Umbilical cord (tissue), 2 donors: ENCODE measurements around the gene BLVRB. TPM values are rescaled to one million over a fixed set of nuclear protein-coding genes. Genes with fewer than 3 reads are reported as not detected.
"Not testable (repeated sequence)": the region's sequence is repeated elsewhere in the genome, so short reads cannot be mapped to it uniquely, and the experiment has no call there.

Source experiments
- DNase-seq: peaks from one replicate; pipeline ENCODE4 v3.0.0-alpha.2; 2015; ENCODE audit warnings: low spot score
- total RNA-seq: library from RNA; depleted of rRNA; stranded (reverse); fragments of >200 nt; gene quantifications from one replicate; pipeline ENCODE4 v1.2.3, GENCODE V29; 2014; ENCODE audit warnings: low replicate concordance; ENCODE audit not compliant: insufficient read depth

BLVRB gene
- total RNA-seq, 1 donor from 2014 or later, result 92.9 TPM

DNA sequence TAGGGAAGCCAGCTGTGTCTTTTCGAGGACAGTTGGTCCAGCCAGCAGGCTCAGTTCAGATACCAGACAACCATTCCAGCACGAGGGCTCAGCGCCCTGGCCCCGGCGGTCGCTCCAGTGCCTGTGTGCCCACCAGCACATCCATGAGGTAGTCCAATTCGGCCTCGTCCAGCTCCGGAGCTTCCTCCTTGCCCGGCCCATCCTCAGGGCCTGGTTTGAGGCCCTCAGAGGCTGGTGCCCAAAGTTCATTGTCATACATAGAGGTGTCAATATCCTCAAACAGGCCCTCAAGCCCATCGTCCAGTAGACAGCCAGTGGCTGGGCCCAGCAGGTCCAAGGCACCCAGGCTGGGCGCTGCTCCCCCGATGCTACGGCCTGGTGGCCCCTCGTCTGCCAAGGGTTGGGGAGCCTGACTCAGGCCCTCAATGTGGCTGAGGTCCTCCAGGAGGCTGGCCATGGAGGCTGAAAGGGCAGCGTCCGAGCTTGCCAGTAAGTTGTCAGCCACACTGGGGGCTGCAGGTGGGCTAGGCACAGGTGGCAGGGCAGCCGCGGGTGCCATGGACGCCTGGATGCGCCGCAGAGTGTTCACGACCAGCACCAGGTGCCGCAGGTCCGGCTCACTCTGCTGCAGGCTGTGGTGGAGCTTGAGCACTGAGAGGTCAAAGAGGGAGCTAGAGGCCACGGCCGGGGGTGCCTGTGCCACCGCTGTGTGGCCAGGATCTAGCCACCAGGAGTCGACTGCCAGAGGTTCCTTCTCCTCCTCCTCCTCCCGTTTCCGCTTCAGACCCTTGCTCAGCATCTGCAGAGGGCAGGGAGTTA lies 42.6 kb downstream of the BLVRB start:
- no peak for DNase-seq

DNA sequence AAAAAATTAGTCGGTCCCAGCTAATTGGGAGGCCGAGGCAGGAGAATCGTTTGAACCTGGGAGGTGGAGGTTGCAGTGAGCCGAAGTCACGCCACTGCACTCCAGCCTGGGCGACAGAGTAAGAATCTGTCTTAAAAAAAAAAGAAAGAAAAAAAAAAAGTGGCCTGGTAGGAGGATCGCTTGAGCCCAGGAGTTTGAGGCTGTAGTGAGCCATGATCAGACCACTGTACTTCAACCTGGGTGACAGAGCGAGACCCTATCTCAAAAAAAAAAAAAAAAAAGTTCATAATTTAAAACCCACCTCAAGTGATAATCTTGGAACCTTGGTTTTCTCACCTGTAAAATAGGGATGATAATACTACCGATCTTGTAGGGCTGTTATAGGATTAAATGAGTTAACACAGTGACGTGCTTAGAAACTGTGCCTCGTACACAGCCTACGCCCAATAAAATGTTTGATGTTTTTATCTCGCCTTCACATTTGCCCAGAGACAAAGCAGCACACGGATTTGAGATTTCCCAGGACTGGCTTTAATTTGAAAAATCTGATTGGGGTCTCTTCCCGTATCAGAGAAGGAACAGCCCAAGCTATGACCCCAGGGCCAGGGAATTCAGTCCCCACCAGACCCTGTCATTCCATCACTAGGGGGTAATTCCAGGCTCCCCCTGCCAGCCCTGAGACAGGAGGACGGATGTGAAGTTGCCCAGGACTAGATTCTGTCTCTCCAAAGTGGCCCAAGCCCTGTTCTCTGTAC lies 43.4 kb downstream of the BLVRB start:
- peak; percentile 47 for DNase-seq

DNA sequence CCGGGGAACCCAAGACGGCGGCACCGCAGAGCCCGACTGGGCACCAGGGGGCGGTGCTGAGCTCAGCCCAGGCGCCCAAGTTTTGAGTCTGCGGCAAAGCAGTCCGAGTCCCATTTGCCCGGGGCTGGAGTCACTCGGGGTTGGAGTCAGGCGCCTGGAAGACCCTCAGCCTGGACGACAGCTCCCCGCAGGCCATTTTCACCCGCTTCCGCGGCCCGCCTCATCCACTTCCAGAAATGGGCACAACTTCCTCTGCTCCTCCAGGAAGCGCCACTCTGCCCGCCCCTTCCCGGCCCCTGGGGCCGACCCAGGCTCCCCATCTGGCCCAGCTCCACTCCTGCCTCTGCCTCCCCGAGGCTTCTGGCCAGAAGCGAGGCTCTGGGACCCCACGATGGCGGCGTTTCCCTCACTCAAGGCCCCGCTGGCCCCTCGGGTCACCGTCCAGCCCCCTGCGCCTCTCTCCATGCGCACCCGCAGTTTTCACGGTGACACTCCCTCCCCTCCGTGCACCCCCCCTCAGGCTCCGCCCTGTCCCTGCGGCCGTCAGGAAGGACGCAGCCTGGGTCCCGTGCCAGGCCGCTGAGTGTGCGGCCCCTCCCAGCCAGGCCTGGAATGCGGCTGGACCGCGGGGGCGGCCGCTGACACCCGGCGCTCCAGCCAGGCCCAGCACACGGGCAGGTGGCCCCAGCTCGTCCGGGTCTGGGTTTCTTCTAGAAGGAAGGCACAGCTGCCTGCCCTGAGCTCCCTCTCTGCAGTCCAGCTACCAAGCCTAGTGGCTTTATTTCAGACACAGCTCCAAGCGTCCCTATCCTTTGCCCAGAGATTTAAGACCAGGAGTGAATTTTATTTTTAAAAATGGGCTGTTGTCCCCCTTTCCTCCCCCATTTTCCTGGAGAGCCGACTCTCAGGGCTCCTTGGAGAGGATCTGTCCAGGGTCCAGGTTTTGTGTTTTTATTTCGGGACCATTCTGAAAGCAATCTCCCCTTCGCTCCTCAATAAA lies 44.5 kb downstream of the BLVRB start:
- peak; percentile 97 for DNase-seq

- no peak for DNase-seq
These were observed 45.1 kb downstream of the BLVRB start for GRCh38 chr19:40420451-40420765.

GRCh38 chr19:40419780-40420179 lies 45.8 kb downstream of the BLVRB start:
- DNase-seq, result no peak

DNA sequence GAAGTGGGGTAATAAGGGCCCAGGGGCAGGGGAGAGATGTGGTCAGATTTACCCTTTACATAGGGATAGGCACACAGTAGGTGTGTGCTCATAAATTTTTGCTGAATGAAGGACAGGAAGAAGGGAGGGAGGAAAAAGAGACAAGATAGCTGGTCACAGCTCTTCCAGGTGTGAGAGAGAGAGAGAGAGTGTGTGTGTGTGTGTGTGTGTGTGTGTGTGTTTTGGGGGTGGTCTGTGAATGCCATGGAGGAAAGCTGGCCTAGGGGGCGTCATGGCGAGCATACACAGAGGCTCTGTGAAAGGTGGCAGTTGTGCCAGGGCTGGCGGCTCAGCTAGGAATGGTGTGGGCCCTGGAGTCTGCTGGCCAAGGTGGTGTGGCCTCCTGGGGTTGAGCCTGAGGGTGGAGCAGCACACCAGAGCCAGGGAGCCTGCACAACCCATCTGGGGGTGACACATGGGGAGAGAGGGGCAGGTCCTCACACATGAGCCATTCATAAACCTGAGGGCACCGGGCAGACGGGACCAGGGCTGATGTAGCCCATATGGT lies 46.4 kb downstream of the BLVRB start:
- no peak for DNase-seq

GRCh38 chr19:40418040-40418439 lies 47.5 kb downstream of the BLVRB start:
- DNase-seq, result no peak

DNA sequence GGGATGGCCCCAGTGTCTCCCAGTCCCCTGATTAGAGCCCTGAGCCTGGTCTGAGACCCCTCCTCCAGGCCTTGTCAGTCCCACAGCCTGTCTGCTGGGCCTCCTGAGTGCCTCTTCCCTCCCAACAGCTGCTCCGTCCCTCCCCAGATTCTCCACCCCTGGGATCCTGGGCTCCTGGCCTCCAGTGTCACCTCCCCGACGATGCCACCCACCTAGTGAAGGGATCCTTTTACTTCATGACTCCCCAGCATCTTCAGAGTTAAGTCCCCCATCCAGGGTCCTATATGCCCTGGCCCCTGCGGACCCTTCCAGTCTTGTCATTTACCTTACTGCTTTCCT lies 47.9 kb downstream of the BLVRB start:
- no peak for DNase-seq

DNA sequence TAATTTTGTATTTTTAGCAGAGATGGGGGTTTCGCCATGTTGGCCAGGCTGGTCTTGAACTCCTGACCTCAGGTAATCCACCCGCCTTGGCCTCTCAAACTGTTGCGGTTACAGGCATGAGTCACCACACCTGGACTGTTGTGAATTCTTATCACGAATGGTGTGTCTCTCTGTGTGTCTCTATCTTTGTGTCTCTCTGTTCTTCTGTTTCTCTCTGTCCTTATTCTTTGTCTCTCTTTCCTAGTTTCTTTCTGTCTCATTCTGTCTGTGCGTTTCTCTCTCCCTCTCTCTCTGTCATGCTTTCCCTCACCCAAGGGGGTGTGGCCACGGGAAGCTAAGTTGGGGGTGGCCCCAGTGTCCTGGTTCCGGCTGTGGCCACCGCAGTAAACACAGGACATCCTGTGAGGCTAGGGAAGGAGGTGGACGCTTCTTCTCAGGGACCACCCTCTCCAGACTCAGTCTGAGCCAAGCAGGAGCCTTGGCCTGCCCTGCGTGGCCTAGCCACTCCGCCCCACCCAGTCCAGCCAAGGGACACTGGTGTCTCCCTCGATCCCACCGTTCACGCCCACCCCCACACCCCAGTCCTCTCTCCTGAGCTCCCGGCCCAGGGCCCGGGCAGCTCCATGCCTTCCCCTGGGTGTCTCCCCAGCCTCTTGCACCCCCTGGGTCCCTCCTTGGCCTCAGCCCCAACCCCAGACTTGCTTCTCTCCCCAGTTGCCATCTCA lies 48.5 kb downstream of the BLVRB start:
- DNase-seq, result peak; percentile 49

DNA sequence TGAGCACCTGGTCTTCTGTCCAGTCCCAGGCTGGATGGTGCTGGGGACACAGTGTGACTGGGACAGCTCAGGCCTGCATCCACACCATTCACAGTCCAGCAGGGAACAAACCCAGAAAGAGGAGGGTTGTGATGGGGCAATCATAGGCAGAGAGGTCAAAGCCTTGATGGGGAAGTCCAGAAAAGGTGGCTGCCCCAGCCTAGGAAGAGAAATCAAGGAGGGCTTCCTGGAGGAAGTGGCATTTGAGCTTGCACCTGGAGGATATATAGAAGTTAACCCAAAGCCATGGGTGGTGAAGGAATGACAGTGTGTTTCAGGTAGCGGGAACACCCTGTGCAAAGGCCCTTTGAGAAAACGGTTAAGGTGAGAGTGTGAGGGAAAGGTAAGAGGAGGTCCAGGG lies 49.8 kb downstream of the BLVRB start:
- no peak for DNase-seq

DNA sequence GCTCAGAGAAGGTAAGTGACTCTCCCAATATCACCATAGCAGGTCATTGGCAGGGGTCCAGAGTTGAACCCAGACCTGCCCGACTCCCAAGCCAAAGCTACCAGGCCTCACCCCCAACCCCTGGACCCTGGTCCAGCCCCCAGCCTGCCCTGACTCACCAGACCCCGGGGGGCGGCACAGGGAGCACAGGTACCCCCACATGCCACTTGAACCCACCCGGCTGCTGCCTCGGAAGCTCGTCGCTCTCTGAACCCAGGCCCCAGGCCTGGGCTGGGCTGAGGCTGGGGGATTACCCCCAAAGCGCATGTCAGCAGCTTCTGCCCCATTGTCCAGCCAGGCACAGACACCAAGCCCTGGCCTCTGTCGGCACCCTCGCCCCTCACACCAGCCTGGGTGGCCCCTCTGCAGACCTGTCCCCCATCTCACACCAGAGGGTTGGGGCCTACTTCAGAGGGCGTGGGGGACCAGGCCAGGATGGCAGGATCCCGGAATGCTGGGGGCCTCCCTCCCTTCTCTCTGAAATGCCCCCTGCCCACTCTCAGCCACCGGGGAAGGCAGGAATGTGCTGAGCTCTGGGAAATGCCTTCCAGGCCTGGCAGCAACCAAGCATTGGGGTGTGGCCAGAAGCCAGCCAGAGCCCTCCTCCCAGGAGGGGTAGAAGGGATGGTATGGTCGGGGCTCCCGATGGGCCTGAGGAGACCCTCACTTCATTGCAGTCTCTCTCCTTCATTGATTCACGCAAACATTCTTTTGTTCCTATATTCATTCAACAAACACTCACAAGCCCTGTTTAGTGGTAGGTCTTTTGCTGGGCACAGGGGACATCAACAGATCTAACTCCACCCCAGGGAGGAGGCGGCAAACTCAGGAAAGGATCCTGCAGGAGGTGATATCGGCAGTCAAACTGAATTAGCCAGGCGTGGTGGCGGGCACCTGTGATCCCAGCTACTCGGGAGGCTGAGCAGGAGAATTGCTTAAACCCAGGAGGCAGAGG lies 50.7 kb downstream of the BLVRB start:
- peak; percentile 35 for DNase-seq

DNA sequence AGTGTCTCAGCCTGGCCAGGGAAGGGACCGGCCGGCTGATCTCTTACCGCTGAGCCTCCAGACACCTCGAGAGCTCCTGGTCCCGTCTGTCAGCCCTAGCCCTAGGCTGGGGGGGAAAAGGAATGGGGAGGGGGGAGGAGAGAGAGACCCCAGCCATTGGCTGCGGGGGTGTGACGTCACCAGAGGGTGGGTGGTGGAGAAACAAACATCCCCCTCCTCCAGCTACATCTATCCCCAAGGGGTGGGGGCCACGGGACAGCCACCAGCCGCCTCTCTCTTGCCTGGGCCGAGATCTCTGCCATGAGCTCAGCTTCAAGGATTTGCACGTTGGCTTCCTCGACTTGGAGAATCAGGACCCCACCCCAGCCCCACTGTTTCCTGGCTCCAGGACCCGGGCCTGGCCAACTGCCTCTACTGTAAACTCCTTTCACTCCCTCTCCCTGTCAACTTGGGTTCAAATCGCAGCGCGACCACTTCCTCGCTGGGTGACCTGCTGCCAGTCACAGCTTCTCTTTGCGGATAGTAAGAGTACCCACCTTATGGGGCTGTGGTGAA lies 52.2 kb downstream of the BLVRB start, which contains the start of gene PRX:
PRX (minus strand) TSS at position 88 of the 555 bp plus-strand sequence. CDS start 5,446 bp downstream, outside the sequence.
- DNase-seq, result peak; percentile 33

DNA sequence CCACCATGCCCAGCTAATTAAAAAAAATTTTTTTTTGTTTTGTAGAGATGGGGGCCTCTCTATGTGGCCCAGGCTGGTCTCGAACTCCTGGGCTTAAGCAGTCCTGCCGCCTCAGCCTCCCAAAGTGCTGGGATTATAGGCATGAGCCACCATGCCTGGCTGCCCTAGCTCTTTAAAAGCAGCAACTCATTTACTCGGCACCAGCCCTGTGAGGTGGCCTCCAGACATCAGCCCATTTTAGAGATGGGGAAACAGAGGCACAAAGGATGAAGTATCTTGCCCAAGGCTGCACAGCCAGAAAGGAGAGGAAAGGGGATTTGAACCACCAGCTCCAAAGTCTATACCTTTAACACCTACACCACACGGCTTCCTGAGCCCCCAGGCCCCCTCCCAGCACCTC lies 52.7 kb downstream of the BLVRB start:
- DNase-seq, result no peak

DNA sequence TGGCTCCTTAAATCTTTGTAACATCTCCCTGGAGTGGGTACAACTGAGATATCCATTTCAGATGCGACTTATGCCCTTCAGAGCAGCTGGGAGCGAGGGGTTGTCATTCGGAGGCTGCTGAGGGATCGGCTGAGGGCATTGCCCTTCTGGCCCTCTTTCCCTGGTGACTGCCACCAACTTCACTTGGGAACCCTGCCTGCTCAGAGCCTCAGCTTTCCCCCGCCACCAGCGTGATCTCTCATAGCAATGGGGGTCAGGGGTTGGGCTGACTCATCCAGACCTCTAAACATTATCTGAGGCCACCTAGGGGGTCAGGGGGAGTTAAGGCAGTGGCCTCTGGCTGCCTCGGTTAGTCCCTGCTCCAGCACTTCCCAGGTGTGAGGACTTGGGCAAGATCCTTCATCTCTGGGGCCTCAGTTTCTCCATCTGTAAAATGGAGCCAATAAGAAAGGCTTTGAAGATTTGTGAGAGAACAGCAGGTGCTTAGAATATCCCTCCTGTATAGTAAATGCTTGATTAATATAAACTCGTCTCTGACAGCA lies 53.5 kb downstream of the BLVRB start:
- DNase-seq, result no peak

- DNase-seq, result no peak
These were observed 54.3 kb downstream of the BLVRB start for GRCh38 chr19:40411125-40411842.

DNA sequence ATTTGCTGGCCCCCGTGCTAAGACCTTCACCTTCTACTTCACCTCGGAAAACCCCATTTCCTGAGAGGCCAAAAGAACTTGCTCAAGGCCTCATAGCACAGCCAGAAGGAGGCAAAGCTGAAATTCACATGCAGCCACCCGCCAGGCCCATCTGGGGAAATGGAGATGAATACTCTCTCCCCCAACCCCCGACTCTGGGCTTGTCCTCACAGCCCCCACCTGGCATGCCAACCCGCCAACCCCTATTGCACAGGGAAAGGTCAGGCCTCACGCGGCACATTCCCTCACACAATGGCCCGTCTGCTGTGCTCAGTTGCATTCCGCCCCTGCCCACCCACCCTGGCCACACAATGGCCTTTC lies 55.5 kb downstream of the BLVRB start:
- no peak for DNase-seq

- not testable (repeated sequence) for DNase-seq
These were observed 57.0 kb downstream of the BLVRB start for GRCh38 chr19:40408598-40408925.
